ENCODE measurements around the gene TXNL4A.
"Not testable (repeated sequence)": the region's sequence is repeated elsewhere in the genome, so short reads cannot be mapped to it uniquely, and the experiment has no call there.

TXNL4A gene

GRCh38 chr18:79963658-79964329, 24.6 kb downstream of the TXNL4A start:
- no peak for DNase-seq

- DNase-seq, result no peak
These were observed 25.3 kb downstream of the TXNL4A start for GRCh38 chr18:79962835-79963657.

- DNase-seq, result no peak
These were observed 26.1 kb downstream of the TXNL4A start for GRCh38 chr18:79962311-79962710.

GRCh38 chr18:79961527-79962291, 26.7 kb downstream of the TXNL4A start:
- DNase-seq, result no peak

GRCh38 chr18:79960921-79961526, 27.3 kb downstream of the TXNL4A start:
- no peak for DNase-seq

GRCh38 chr18:79960161-79960801, 28.1 kb downstream of the TXNL4A start:
- not testable (repeated sequence) for DNase-seq

- no peak for DNase-seq
These were observed 29.4 kb downstream of the TXNL4A start for GRCh38 chr18:79958981-79959380.

- no peak for DNase-seq
These were observed 32.1 kb downstream of the TXNL4A start for GRCh38 chr18:79956276-79956675.

- no peak for DNase-seq
These were observed 32.9 kb downstream of the TXNL4A start for GRCh38 chr18:79955302-79956075.

- no peak for DNase-seq
These were observed 33.6 kb downstream of the TXNL4A start for GRCh38 chr18:79954791-79955190.

- DNase-seq, result no peak
These were observed 34.3 kb downstream of the TXNL4A start for GRCh38 chr18:79953971-79954651.

- DNase-seq, result no peak
These were observed 35.3 kb downstream of the TXNL4A start for GRCh38 chr18:79952996-79953559.

GRCh38 chr18:79952456-79952995, 35.8 kb downstream of the TXNL4A start:
- no peak for DNase-seq

- peak; percentile 11 to 50 for DNase-seq
These were observed 36.6 kb downstream of the TXNL4A start, which contains the start of gene SLC66A2 for GRCh38 chr18:79951545-79952455. SLC66A2 (minus strand) TSS chr18:79951653; CDS start chr18:79950926, 727 bp downstream.

- DNase-seq, result peak in 1 of 2 experiments; percentile 33
These were observed 37.6 kb downstream of the TXNL4A start for GRCh38 chr18:79950515-79951341.

GRCh38 chr18:79949697-79950487, 38.5 kb downstream of the TXNL4A start:
- no peak for DNase-seq

GRCh38 chr18:79948719-79949411, 39.5 kb downstream of the TXNL4A start:
- no peak for DNase-seq
